Endothelial cell (in vitro differentiated cells): ENCODE measurements around the gene CTDP1. TPM values are rescaled to one million over a fixed set of nuclear protein-coding genes. Genes with fewer than 3 reads are reported as not detected.

ENCODE experiments used
- DNase-seq: peaks from one replicate; pipeline ENCODE4 v3.0.0; 2021; ENCODE audit warnings: low spot score
- H3K27ac Mint-ChIP-seq: one replicate; pipeline ENCODE4 v1.8.0; 2021; ENCODE audit warnings: mixed read lengths, inconsistent platforms; ENCODE audit not compliant: unreplicated experiment
- H3K27me3 Mint-ChIP-seq: one replicate; pipeline ENCODE4 v1.8.0; 2021; ENCODE audit warnings: mild to moderate bottlenecking, moderate library complexity, mixed read lengths, inconsistent platforms; ENCODE audit not compliant: unreplicated experiment
- H3K36me3 Mint-ChIP-seq: one replicate; pipeline ENCODE4 v1.8.0; 2021; ENCODE audit warnings: mild to moderate bottlenecking, low read depth, mixed read lengths, inconsistent platforms; ENCODE audit not compliant: unreplicated experiment
- H3K4me1 Mint-ChIP-seq: one replicate; pipeline ENCODE4 v1.8.0; 2021; ENCODE audit warnings: mild to moderate bottlenecking, mixed read lengths, inconsistent platforms; ENCODE audit not compliant: unreplicated experiment
- H3K4me3 Mint-ChIP-seq: one replicate; pipeline ENCODE4 v1.8.0; 2021; ENCODE audit warnings: mild to moderate bottlenecking, mixed read lengths, inconsistent platforms; ENCODE audit not compliant: unreplicated experiment
- H3K9me3 Mint-ChIP-seq: one replicate; pipeline ENCODE4 v1.8.0; 2021; ENCODE audit warnings: mixed read lengths, inconsistent platforms; ENCODE audit not compliant: unreplicated experiment
- CTCF ChIP-seq: fragments of 200-600 bp; sonication (generic); IDR thresholded peaks from one replicate; pipeline ENCODE4 v1.5.0; 2021; ENCODE audit warnings: antibody characterized with exemption; ENCODE audit not compliant: unreplicated experiment
- total RNA-seq: library from RNA; stranded (reverse); fragmentation: NEBNext Ultra II Directional; extraction: Animal tissue kit (Norgen Biotek cat#: 25700); gene quantifications from one replicate; pipeline ENCODE4 v1.2.1, GENCODE V29; 2021; ENCODE audit not compliant: unreplicated experiment

The CTDP1 gene
- total RNA-seq, 1 donor from 2014 or later = 34.2 TPM

GRCh38 chr18:79685281-79685680, 5.7 kb downstream of the CTDP1 start:
- Mint-ChIP-seq H3K4me3 (no peak overlapping the region), H3K9me3 (no peaks in the 10 kb centered on the region), H3K27me3 (peaks cover 5% of the 10 kb centered on the region), H3K27ac (no peak overlapping the region), H3K36me3 (peaks cover 2% of the 10 kb centered on the region), H3K4me1 (peaks cover 9% of the 10 kb centered on the region)
- no peak for TF ChIP-seq CTCF
- no peak for DNase-seq

DNA sequence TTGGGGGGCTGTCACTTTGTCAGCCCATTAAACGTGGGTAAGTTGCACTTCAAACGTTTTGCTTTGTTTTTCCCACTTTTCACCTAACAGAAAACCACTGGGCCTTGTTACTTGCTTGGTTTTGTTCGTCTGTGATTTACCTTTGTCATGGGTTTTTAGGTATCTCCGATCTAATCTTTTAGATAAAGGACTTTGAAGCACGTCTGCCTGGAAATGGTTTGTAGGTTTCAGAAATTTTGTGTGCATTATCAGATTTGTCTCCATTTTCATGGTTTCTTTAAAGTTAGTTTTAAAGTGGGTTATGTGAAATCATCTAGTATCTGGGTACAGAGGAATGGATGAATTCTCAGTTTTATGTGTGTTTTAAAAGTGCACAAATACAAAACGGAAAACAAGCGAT, 6.4 kb downstream of the CTDP1 start:
- Mint-ChIP-seq H3K4me1 (peaks cover 2% of the 10 kb centered on the region), H3K4me3 (no peak overlapping the region)

DNA sequence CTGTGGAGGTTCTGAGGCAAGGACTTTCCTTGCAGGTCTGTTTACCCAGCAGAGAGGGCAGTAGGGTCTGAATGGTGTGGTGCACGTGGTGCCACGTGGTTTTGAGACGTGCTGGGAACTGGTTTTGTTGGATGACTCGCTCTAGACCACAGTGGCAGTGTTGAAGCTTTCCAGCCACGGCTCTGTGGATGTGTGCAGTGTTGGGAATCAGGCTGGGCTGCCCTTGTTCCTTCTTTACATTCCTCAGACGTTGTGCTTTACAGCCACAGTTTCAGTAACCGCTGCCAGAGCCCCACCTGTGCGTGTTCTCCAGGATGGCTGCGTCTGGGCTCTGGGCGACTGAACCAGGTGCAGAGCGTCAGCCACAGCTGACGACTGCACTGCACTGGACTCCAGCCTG, 8.2 kb downstream of the CTDP1 start:
- no peaks in the 10 kb centered on the region for H3K9me3 Mint-ChIP-seq
- peaks cover under 1% of the 10 kb centered on the region for H3K27me3 Mint-ChIP-seq
- H3K27ac Mint-ChIP-seq = no peak overlapping the region
- no peak overlapping the region for H3K4me3 Mint-ChIP-seq
- peaks cover 8% of the 10 kb centered on the region for H3K36me3 Mint-ChIP-seq
- no peak for TF ChIP-seq CTCF
- no peak for DNase-seq
- peaks cover 2% of the 10 kb centered on the region for H3K4me1 Mint-ChIP-seq

More for the DNA sequence above, 6.4 kb downstream of the CTDP1 start:
- no peak for DNase-seq
- peaks cover under 1% of the 10 kb centered on the region for H3K27me3 Mint-ChIP-seq
- TF ChIP-seq CTCF = no peak
- H3K27ac Mint-ChIP-seq = no peak overlapping the region
- no peaks in the 10 kb centered on the region for H3K9me3 Mint-ChIP-seq
- H3K36me3 Mint-ChIP-seq = peaks cover 3% of the 10 kb centered on the region

DNA sequence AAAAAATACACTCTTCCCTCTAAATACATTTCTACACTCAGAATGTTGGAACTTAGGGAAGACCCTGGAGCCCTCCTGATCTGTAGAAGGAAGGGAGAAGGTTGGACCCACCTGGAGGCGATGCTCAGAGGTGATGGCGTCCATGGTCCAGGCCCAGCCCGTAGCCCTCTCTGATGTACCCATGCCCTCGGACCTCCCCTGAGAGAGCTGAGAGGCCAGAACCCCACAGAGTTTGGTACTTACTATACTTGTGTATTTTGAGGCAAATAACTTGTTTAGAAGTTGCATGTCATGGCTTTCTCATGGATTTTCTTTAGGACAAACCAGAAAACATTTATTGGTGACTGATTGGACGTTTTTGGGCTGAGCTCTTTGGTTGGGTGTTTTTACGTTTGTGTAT, 10.5 kb downstream of the CTDP1 start:
- no peak for TF ChIP-seq CTCF
- Mint-ChIP-seq H3K4me1 (peaks cover 2% of the 10 kb centered on the region), H3K27me3 (peaks cover 11% of the 10 kb centered on the region), H3K4me3 (peak overlapping the region; percentile 10), H3K36me3 (peaks cover 11% of the 10 kb centered on the region), H3K27ac (peak overlapping the region; percentile 49), H3K9me3 (no peaks in the 10 kb centered on the region)
- DNase-seq = no peak

DNA sequence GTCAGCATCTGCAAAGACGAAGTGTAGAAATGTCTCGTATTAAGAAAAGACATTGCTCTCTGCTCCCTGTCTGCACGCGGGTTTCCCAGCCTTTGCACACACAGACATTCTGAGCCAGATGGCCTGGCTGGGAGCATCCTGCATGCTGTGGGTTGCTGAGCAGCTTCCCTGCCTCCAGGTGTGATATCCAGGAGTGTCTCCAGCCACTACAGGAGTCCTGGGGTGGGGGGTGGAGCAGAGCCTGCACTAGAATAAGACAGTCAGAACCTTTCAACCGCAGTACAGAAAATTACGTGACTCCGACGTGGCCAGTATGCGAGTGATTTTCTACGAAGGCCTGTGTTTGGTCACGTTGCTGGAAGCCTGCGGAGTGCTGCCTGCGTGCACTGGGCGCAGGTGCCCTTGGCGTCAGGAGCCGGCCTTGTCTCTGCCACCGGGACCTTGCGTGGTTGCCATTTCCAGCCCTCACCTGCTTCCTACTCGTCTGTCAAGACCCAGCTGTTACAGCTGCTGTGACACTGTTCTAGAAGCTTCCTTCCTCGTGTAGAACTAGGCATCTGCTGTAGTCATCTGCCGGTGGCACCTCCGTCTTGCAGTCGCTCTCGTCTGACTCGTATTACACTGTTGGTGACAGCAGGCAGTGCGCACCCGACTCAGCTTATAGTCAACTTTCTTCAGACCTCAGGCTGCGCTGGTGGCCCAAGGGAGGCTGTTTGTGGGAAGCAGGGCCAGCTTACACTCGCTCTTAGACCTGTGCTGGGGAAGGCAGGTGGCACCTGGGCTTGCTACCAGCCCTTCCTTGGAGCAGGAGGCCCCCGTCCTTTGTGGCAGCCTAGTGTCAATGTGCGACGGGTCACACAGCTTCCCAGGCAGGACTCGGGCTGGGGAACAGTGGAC, 11.2 kb downstream of the CTDP1 start:
- H3K9me3 Mint-ChIP-seq = no peaks in the 10 kb centered on the region
- peaks cover 15% of the 10 kb centered on the region for H3K36me3 Mint-ChIP-seq
- no peak for TF ChIP-seq CTCF
- no peak overlapping the region for H3K4me3 Mint-ChIP-seq
- H3K27ac Mint-ChIP-seq = no peak overlapping the region
- peaks cover 2% of the 10 kb centered on the region for H3K4me1 Mint-ChIP-seq
- DNase-seq = no peak
- peaks cover 12% of the 10 kb centered on the region for H3K27me3 Mint-ChIP-seq
